Stimulated activated CD8-positive, alpha-beta memory T cell treated with anti-CD3 and anti-CD28 coated beads, Interleukin-4, amount 100 ng/mL, for 24 hours (primary cell): ENCODE data around the gene ARFGEF2.

Experiments
- DNase-seq: peaks from one replicate; pipeline ENCODE4 v3.0.0-alpha.2; 2020; ENCODE audit warnings: low read depth

ARFGEF2 gene

DNA sequence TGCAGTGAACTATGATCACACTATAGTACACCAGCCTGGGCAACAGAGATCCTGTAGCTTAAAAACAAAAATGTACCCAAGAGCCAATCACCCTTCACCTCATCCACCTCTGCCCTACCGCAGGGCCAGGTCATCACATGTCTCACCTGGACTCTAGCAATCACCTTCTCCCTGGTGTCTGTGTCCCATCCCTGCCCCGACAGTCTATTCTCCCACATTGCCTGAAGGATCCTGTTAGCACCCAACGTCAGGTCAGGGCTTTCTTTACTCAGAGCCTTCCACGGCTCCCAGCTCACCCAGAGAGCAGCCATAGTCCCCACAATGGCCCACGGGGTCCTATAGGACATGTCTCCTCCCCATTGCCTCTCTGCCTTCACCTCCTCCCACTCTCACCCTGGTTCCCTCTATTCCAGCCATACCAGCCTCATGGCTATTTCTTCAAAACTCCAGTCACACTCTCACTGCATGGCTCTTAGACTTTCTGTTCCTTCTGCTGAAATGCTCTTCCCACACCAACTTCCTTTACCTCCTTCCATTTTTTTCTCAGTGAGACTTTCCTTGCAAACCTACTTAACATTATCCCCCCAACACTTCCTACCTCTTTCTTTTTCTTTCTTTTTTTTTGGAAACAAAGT lies 22.5 kb upstream of the ARFGEF2 start:
- no peak for DNase-seq

- DNase-seq = no peak
Observed at GRCh38 chr20:48899881-48900280, 21.6 kb upstream of the ARFGEF2 start.

GRCh38 chr20:48901326-48901725 lies 20.2 kb upstream of the ARFGEF2 start:
- DNase-seq = no peak

DNA sequence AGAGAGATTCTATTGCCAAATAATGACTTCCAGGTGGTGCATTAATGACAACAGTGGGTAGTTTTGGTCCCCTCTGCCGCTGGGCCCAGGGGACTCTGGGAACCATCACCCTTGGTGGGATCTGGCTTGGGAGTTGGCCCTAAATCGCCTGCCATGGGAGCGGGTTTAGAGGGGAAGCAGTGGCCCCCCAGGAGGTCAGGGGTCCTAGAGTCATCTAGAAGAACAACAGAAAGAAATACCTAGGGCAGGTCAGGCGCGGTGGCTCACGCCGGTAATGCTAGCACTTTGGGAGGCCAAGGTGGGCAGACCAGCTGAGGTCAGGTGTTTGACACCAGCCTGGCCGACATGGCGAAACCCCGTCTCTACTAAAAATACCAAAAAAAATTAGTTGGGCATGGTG lies 17.8 kb upstream of the ARFGEF2 start:
- no peak for DNase-seq

DNA sequence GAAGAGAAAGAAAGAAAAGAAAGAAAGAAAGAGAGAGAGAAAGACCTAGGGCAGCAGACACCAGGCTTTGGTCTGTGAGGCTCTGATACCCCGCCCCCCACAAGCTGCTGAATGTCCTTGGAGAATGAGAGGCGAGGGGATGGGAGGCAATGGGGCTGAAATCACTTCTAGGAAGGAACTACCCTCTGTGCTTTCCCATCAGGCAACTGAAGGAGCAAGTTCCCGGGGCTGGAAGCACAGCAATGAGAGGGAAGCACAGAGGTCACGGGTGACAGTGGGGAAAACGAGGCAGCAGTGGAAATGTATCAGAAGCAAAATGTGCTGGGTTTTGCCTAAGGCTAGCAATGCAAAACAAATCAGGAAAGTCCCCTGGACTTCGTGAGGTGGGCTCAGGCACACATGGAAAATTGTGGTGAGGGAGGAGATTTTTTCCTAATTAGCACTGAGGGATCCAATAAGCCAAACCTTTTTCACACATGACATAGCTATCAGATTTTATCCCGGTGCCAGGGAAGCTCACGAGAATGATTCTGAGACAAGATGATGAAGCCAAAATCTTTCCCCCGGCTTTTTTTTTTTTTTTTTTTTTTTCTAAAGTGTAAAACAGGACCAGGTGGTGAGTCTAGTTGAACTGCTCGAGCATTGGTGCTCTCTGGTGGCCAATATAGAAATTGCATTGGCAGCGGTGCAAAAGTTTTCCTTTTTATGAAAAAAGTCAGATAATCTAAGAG lies 16.8 kb upstream of the ARFGEF2 start:
- peak; percentile 48 for DNase-seq

GRCh38 chr20:48905297-48905647 lies 16.2 kb upstream of the ARFGEF2 start:
- DNase-seq = no peak

- DNase-seq = no peak
Observed at GRCh38 chr20:48906221-48906877, 15.2 kb upstream of the ARFGEF2 start.

GRCh38 chr20:48908656-48909319 lies 12.7 kb upstream of the ARFGEF2 start:
- no peak for DNase-seq

DNA sequence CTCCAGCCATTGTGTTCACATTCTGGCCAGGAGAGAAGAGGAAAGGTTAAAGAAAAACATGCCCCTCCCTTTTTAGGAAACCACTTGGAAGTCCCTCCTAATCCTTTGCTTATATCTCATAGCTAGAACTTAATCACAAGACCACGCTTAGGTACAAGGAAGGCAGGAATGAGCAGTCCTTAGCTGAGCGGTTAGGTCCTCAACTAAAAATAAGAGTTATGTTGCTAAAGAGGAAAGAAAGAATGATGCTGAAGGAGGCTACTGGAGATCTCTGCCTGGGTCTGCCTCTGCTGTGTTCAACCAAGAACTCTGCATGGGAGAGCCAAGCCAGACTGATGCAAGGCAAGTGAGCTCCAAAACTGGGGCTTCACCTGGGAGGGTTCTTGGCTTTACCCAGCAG lies 11.6 kb upstream of the ARFGEF2 start:
- no peak for DNase-seq

DNA sequence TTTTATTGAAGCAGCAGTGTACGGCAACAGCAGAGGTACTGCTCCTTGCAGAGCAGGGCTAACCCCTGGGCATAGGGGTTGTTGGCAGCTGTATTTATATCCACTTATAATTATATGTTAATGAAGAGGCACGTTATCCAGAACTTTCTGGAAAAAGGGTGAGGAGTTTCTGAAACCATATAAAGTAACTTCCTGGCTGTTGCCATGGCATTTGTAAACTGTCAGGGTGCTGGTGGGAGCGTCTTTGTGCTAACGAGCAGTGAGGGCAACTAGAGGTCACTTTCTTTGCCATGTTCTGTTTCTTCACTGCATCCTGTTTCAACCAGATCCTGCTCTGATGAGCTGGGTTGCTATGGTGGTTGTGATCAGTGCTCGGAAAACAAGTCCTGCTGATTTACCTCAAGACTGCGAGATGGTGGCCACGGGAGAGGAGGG lies 11.1 kb upstream of the ARFGEF2 start:
- DNase-seq = no peak

- DNase-seq = no peak
Observed at GRCh38 chr20:48912065-48912464, 9.4 kb upstream of the ARFGEF2 start.

DNA sequence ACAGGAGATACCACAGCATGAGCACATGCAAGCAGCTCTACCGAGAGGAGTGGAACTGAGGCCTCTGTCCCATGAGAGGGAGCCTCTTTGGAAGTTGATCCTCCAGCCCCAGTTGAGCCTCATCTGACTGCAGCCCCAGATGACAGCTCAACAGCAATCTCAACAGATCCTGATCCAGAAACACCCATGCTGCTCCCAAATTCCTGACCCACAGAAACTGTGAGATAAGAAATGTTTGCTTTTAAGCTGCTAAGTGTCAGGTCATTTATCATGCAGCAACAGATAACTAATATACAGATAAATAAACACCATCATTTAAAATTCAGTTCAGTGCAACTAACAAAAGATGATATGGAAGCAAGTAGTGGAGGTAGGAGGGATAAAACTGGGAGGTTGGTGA lies 4.8 kb upstream of the ARFGEF2 start:
- DNase-seq = no peak

GRCh38 chr20:48919336-48919881 lies 2.1 kb upstream of the ARFGEF2 start:
- no peak for DNase-seq

GRCh38 chr20:48919882-48920526 lies 1.5 kb upstream of the ARFGEF2 start:
- no peak for DNase-seq

- DNase-seq = no peak
Observed at GRCh38 chr20:48920527-48921167, 864 bp upstream of the ARFGEF2 start.

GRCh38 chr20:48921883-48922820 lies 641 bp downstream of the ARFGEF2 start:
- DNase-seq = no peak

GRCh38 chr20:48923149-48923718 lies 1.7 kb downstream of the ARFGEF2 start:
- no peak for DNase-seq

- DNase-seq = no peak
Observed at GRCh38 chr20:48924756-48925109, 3.2 kb downstream of the ARFGEF2 start.

DNA sequence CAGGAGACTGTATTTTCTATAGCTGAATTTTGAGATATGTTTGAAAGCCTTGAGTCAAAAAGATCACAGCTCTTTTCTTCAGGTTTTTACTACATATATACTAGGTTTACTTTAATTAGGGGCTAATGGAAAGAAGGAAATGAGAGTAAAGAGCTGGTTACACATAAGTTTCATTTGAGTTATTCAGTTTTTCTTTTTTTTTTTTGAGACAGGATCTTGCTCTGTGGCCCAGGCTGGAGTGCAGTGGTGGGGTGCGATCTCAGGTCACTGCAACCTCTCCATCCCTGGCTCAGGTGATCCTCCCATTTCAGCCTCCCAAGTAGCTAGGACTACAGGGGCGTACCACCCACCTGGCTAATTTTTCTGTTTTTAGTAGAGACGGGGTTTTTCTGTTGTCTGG lies 4.8 kb downstream of the ARFGEF2 start:
- no peak for DNase-seq

GRCh38 chr20:48926821-48927220 lies 5.3 kb downstream of the ARFGEF2 start:
- DNase-seq = no peak
